Measurements from ENCODE around the gene HMOX2.

Gene HMOX2

DNA sequence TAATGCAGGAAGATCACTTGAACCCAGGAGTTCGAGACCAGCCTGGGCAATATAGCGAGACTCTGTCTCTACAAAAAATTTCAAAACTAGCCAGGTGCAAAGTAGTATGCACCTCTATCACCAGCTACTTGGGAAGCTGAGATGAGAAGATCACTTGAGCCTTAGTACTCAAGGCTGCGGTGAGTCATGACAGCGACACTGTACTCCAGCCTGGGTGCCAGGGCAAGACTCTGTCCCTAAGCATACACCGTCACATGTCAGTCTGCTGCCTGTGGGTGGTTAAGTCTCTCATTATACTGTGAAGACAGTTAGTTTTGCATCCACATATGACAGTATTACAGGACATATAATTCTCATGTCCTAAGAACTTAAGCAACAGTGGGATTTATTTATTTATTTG, 23.5 kb upstream of the HMOX2 start:
- Mint-ChIP-seq H3K4me3 (no peak overlapping the region), H3K9me3 (no peaks in the 10 kb centered on the region), H3K27ac (no peak overlapping the region), H3K4me1 (peaks cover 4 to 5% of the 10 kb centered on the region in 2 donors), H3K36me3 (peaks cover 35 to 48% of the 10 kb centered on the region in 2 donors), H3K27me3 (no peaks in the 10 kb centered on the region)
- ATAC-seq (replicated peaks) (no peak), DNase-seq (no peak)

- H3K36me3 Mint-ChIP-seq = peaks cover 33 to 56% of the 10 kb centered on the region in 2 donors
These were observed 21.6 kb upstream of the HMOX2 start for GRCh38 chr16:4454623-4455022.

DNA sequence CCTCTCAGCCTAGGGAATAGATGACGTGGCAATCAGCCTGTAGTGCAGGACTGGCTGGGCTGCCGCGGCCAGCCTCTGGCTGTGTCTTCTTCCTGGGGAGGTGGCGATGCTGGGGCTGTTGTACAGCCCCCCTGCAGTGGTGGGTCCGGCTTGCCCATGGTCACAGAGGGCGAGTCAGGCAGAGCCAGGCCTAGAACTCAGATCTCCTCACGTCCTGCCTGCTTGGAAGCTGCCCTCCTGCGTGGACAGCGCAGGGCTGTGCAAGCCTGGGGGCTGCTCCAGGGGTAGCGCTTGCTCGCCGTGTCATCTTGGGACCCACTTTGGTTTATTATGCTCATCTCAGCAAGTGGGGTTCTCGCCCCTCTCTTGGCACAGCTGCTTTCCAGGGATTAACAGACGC, 21.1 kb upstream of the HMOX2 start:
- DNase-seq (no peak), ATAC-seq (replicated peaks) (no peak)
- Mint-ChIP-seq H3K27ac (no peak overlapping the region), H3K27me3 (no peaks in the 10 kb centered on the region), H3K9me3 (no peaks in the 10 kb centered on the region), H3K4me1 (peaks cover 5 to 7% of the 10 kb centered on the region in 2 donors), H3K4me3 (no peak overlapping the region), H3K36me3 (peaks cover 33 to 58% of the 10 kb centered on the region in 2 donors)

More at GRCh38 chr16:4454623-4455022, 21.6 kb upstream of the HMOX2 start:
- no peak overlapping the region for H3K4me3 Mint-ChIP-seq
- ATAC-seq (replicated peaks) (no peak), DNase-seq (no peak)
- H3K27me3 Mint-ChIP-seq = no peaks in the 10 kb centered on the region
- peaks cover 5 to 7% of the 10 kb centered on the region in 2 donors for H3K4me1 Mint-ChIP-seq
- no peaks in the 10 kb centered on the region for H3K9me3 Mint-ChIP-seq
- H3K27ac Mint-ChIP-seq = peak overlapping the region; percentile 37

DNA sequence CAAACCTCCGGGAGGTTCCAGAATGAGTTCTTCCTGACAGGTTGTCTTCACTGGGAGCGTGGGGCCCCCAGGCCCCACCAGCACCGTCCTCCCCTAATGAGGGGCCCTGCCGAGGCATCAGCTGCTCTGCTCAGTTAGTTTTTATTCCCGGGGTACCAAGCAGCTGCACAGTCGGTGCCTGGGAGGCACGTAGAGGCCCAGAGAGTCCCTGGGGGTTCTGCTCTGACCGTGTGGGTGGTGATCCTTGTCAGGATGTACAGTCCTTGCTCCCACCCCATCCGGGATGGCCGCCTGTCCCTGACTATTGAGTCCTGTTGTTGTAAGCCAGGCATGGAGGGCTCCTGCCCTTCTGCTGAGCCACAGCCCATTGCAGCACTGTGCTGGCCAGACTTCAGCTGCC, 20.2 kb upstream of the HMOX2 start:
- peaks cover 33 to 54% of the 10 kb centered on the region in 2 donors for H3K36me3 Mint-ChIP-seq
- ATAC-seq (replicated peaks) (no peak), DNase-seq (no peak)
- no peaks in the 10 kb centered on the region for H3K9me3 Mint-ChIP-seq
- peak overlapping the region; percentile 14 for H3K27ac Mint-ChIP-seq
- H3K27me3 Mint-ChIP-seq = no peaks in the 10 kb centered on the region
- H3K4me3 Mint-ChIP-seq = no peak overlapping the region
- H3K4me1 Mint-ChIP-seq = peaks cover 7% of the 10 kb centered on the region in 2 donors

GRCh38 chr16:4460936-4461249, 15.3 kb upstream of the HMOX2 start:
- Mint-ChIP-seq H3K9me3 (no peaks in the 10 kb centered on the region), H3K27me3 (no peaks in the 10 kb centered on the region), H3K36me3 (peaks cover 32 to 47% of the 10 kb centered on the region in 2 donors), H3K4me1 (peaks cover 7 to 8% of the 10 kb centered on the region in 2 donors), H3K27ac (no peak overlapping the region), H3K4me3 (no peak overlapping the region)
- DNase-seq (no peak), ATAC-seq (replicated peaks) (no peak)

DNA sequence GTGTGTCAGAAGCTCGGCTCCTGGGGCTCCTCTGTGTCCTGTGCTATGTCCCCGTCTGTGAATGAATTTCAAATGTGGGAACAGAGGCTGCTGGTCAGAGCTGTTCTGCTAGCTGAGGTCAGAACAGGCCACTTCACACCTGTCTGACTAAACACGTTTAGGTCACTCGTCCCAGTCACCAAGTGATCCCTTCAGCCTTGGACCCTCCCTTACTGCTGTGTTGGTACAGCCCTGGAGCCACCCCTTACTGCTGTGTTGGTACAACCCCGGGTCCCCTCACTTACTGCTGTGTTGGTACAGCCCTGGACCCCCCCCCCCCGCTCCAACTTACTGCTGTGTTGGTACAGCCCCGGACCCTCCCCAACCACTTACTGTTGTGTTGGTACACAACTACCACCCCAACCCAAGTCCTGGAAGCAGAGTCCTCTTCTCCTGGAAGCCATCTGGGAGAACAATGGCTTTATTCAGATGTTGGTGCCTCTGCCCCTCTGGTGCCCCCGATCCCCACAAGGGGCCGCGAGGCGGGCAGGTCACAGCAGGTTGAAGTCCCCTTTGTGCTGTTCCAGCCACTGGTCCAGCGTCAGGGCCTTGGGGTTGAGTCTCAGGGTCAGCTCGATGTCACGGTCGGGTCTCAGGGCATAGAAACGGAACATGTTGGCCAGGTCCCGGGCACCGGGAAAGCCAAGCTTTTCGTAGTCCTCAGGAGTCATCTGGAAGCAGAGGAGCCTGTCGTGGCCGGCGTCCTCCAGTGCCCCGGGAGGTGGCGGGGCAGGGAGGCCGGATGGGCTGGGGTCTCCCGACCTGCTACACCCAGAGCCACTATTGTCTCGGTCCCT, 14.7 kb upstream of the HMOX2 start:
- DNase-seq (no peak), ATAC-seq (replicated peaks) (peak in 1 of 2 donors; percentile 31)
- H3K27ac Mint-ChIP-seq = peak overlapping the region; percentile 20
- H3K4me3 Mint-ChIP-seq = no peak overlapping the region
- no peaks in the 10 kb centered on the region for H3K27me3 Mint-ChIP-seq
- peaks cover 5% of the 10 kb centered on the region in 2 donors for H3K4me1 Mint-ChIP-seq
- peaks cover 33 to 50% of the 10 kb centered on the region in 2 donors for H3K36me3 Mint-ChIP-seq
- H3K9me3 Mint-ChIP-seq = no peaks in the 10 kb centered on the region

GRCh38 chr16:4463522-4464163, 12.6 kb upstream of the HMOX2 start:
- no peaks in the 10 kb centered on the region for H3K27me3 Mint-ChIP-seq
- H3K27ac Mint-ChIP-seq = peak overlapping the region; percentile 57
- H3K4me1 Mint-ChIP-seq = peaks cover 3 to 5% of the 10 kb centered on the region in 2 donors
- DNase-seq = no peak
- H3K9me3 Mint-ChIP-seq = no peaks in the 10 kb centered on the region
- H3K4me3 Mint-ChIP-seq = no peak overlapping the region
- no peak for ATAC-seq (replicated peaks)
- H3K36me3 Mint-ChIP-seq = peaks cover 38 to 53% of the 10 kb centered on the region in 2 donors

DNA sequence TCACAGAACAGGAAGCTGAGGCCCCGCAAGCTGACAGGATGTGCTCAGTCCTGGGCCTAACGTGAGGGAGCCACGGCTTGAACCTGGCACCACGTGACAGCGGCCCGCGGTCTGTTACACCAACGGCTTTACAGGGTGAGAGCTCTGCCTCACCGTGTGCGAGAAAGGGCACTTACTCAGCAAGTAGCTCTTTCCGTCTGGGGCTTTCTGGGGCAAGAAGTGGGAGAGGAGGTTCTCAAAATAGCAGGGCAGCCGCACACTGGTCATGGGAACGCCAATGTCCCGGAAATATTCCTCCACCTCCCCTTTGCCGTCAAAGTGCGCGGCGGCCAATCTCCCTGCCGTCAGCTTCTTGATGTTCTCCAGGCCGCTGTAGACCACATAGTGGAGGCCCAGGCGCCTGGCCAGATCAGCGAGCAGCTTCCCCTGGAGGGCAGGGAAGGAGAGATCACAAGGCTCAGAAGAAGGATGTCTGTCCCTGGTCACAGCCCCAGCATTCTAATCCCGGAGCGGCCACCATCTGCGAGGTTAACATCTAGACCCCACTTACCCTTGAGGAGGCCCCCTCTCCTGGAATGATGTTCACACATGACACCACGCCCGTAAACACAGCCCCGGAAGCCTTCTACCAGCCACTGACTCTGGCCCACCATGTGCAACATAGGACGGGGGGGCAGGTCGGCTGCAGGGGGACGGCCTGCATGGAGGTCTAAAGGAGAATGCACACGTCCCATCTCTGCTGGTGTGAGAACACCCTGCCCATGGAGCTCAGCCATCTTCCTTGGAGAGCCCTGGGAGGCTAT, 10.0 kb upstream of the HMOX2 start:
- no peak overlapping the region for H3K4me3 Mint-ChIP-seq
- ATAC-seq (replicated peaks) (no peak), DNase-seq (no peak)
- H3K27me3 Mint-ChIP-seq = no peaks in the 10 kb centered on the region
- peaks cover 0 to under 1% of the 10 kb centered on the region in 2 donors for H3K4me1 Mint-ChIP-seq
- peaks cover 27 to 39% of the 10 kb centered on the region in 2 donors for H3K36me3 Mint-ChIP-seq
- H3K9me3 Mint-ChIP-seq = no peaks in the 10 kb centered on the region
- no peak overlapping the region for H3K27ac Mint-ChIP-seq

DNA sequence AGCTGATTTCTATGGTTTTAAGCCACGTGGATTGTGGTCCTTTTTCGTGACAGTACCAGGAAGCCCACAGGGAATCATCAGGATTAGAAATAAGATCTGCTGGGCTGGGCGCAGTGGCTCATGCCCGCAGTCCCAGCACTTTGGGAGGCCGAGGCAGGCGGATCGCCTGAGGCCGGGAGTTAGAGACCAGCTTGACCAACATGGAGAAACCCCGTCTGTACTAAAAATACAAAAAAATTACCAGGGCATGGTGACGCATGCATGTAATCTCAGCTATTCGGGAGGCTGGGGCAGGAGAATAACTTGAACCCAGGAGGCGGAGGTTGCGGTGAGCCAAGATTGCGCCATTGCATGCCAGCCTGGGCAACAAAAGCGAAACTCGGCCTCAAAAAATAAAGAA, 8.3 kb upstream of the HMOX2 start:
- peaks cover under 1 to 2% of the 10 kb centered on the region in 2 donors for H3K4me1 Mint-ChIP-seq
- ATAC-seq (replicated peaks) = no peak
- H3K36me3 Mint-ChIP-seq = peaks cover 26 to 38% of the 10 kb centered on the region in 2 donors
- no peaks in the 10 kb centered on the region for H3K27me3 Mint-ChIP-seq
- H3K27ac Mint-ChIP-seq = no peak overlapping the region
- DNase-seq = no peak
- no peak overlapping the region for H3K4me3 Mint-ChIP-seq
- H3K9me3 Mint-ChIP-seq = no peaks in the 10 kb centered on the region

- no peaks in the 10 kb centered on the region for H3K27me3 Mint-ChIP-seq
- no peak overlapping the region for H3K27ac Mint-ChIP-seq
These were observed 7.2 kb upstream of the HMOX2 start for GRCh38 chr16:4468972-4469371.

DNA sequence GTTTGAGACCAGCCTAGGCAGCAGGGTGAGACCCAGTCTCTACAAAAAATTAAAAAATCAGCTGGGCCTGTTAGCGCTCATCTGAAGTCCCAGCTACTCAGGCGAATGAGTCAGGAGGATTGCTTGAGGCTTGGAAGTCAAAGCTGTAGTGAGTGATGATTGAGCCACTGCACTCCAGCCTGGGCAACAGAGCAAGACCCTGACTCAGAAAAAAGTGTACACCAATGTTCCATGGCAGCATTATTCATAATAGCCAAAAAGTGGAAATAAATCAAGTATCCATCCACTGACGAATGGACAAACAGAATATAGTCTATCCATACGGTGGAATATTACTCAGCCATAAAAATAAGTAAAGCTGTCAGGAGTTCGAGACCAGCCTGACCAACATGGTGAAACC, 4.3 kb upstream of the HMOX2 start:
- no peaks in the 10 kb centered on the region for H3K9me3 Mint-ChIP-seq
- ATAC-seq (replicated peaks) = no peak
- peaks cover 10 to 16% of the 10 kb centered on the region in 2 donors for H3K36me3 Mint-ChIP-seq
- H3K27me3 Mint-ChIP-seq = no peaks in the 10 kb centered on the region
- DNase-seq = no peak
- H3K4me1 Mint-ChIP-seq = peaks cover 9 to 17% of the 10 kb centered on the region in 2 donors
- H3K4me3 Mint-ChIP-seq = no peak overlapping the region
- no peak overlapping the region for H3K27ac Mint-ChIP-seq

More at GRCh38 chr16:4468972-4469371, 7.2 kb upstream of the HMOX2 start:
- DNase-seq (no peak), ATAC-seq (replicated peaks) (no peak)
- Mint-ChIP-seq H3K4me1 (peaks cover 3 to 5% of the 10 kb centered on the region in 2 donors), H3K9me3 (no peaks in the 10 kb centered on the region), H3K4me3 (no peak overlapping the region), H3K36me3 (peaks cover 24 to 31% of the 10 kb centered on the region in 2 donors)

- peaks cover 10 to 27% of the 10 kb centered on the region in 2 donors for H3K4me1 Mint-ChIP-seq
- H3K27me3 Mint-ChIP-seq = no peaks in the 10 kb centered on the region
- H3K4me3 Mint-ChIP-seq = no peak overlapping the region
- peaks cover 7 to 13% of the 10 kb centered on the region in 2 donors for H3K36me3 Mint-ChIP-seq
- ATAC-seq (replicated peaks) (no peak), DNase-seq (no peak)
- H3K27ac Mint-ChIP-seq = peak overlapping the region; percentile 67
- no peaks in the 10 kb centered on the region for H3K9me3 Mint-ChIP-seq
These were observed 3.3 kb upstream of the HMOX2 start for GRCh38 chr16:4472880-4473279.

DNA sequence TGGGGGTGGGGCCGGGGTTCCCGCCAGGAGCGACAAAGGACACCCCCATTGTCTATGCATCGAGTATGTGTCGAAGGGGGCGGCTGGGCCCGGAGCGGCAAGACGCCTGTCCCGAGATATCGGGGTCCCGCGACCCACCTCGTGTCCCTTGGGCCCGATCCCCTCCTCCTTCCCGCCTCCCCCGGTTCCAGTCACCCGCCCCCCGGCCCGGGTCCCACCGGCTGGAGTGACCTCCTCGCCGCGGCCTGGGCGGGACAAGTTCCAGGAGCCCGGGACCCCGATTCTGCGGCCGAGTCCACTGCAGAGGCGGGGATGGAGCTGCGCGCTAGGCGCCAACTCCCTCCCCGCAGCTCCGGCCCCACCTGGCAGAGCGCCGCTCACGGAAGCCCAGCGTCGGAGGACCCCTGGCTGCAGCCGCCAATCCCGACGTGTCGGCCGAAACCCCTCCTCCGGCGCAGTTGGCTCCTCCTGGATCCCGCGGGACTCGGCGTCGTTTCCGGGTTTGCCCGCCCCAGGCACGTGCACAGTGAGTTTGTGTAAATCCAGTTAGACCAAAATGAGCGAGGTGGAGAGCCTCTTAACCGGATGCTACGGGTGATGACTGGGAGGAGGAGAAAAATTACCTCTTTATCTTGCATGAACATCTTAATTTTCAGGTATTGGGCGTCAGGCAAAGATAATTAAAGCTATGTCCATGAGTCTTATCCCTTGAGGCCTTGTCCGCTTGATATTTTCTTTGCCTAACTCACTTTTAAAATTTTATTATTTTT, 1.8 kb upstream of the HMOX2 start, which contains the start of gene NMRAL1:
Gene NMRAL1 (minus strand): TSS at position 434 of the 770 bp plus-strand sequence. CDS start 493 bp downstream, outside the sequence.
- DNase-seq (peak; percentile 85), ATAC-seq (replicated peaks) (peak; percentile 53 to 60)
- peak within 1 kb of the TSS; percentile 82 to 86 for H3K4me3 Mint-ChIP-seq
- H3K36me3 Mint-ChIP-seq = peaks cover 0 to 6% of the 10 kb centered on the region in 2 donors
- H3K27ac Mint-ChIP-seq = peak within 1 kb of the TSS; percentile 94
- no peaks in the 10 kb centered on the region for H3K27me3 Mint-ChIP-seq
- H3K9me3 Mint-ChIP-seq = no peaks in the 10 kb centered on the region
- peaks cover 14 to 37% of the 10 kb centered on the region in 2 donors for H3K4me1 Mint-ChIP-seq

Data from stimulated activated naive B cell treated with anti-CD40 and anti-IgM and Interleukin-4, amounts not matched to agents 10 μg/mL and 1 μg/mL and 100 μg/mL, for 72 hours (primary cell).